MCF 10A (cell line): ENCODE measurements around the gene RLF. TPM values are rescaled to one million over a fixed set of nuclear protein-coding genes. Genes with fewer than 3 reads are reported as not detected.

Experiments used
- BruUV-seq: library from RNA; stranded (reverse); fragments of 400-500 nt; replicated peaks from 2 replicates; lab custom pipeline; 2021; lab: Mats Ljungman, UMichigan
- CTCF ChIA-PET: fragments of 300-600 bp; sonication (Branson Sonifier 250); formaldehyde crosslinking; extraction: SDS; loops from one replicate; lab custom pipeline; 2021; ENCODE audit warnings: antibody characterized with exemption, inconsistent platforms; lab: Yijun Ruan, JAX
- POLR2A ChIA-PET: fragments of 300-600, 350-650 bp; sonication (Branson Sonifier 250); formaldehyde crosslinking; extraction: SDS; loops from one replicate; lab custom pipeline; 2020; ENCODE audit warnings: antibody characterized with exemption, inconsistent platforms; lab: Yijun Ruan, JAX
- DNase-seq: peaks from one replicate; pipeline ENCODE4 v3.0.0-alpha.2; 2018; ENCODE audit not compliant: unreplicated experiment
- H3K27ac Mint-ChIP-seq: one replicate; pipeline ENCODE4 v1.8.0; 2022; ENCODE audit warnings: mild to moderate bottlenecking, low read depth, mixed read lengths; ENCODE audit not compliant: unreplicated experiment
- H3K27me3 Mint-ChIP-seq: one replicate; pipeline ENCODE4 v1.8.0; 2022; ENCODE audit warnings: mixed read lengths; ENCODE audit not compliant: insufficient read depth, unreplicated experiment
- H3K36me3 Mint-ChIP-seq: one replicate; pipeline ENCODE4 v1.8.0; 2022; ENCODE audit warnings: mild to moderate bottlenecking, moderate library complexity, mixed read lengths; ENCODE audit not compliant: insufficient read depth, unreplicated experiment
- H3K4me1 Mint-ChIP-seq: one replicate; pipeline ENCODE4 v1.8.0; 2022; ENCODE audit warnings: mixed read lengths; ENCODE audit not compliant: insufficient read depth, unreplicated experiment
- H3K4me3 Mint-ChIP-seq: one replicate; pipeline ENCODE4 v1.8.0; 2022; ENCODE audit warnings: mild to moderate bottlenecking, moderate library complexity, mixed read lengths; ENCODE audit not compliant: unreplicated experiment
- H3K9me3 Mint-ChIP-seq: one replicate; pipeline ENCODE4 v1.8.0; 2022; ENCODE audit warnings: mixed read lengths; ENCODE audit not compliant: unreplicated experiment
- intact Hi-C: fragments of 100-400 bp; cut with micrococcal nuclease; formaldehyde crosslinking; loops from 2 replicates; pipeline ENCODE4 v1.14.1; 2022
- total RNA-seq: library from RNA; stranded (reverse); gene quantifications from 2 replicates; pipeline ENCODE4 v1.2.3, GENCODE V29; 2022
- TF ChIP-seq, protein P1 (sequence below): fragments of 200-600 bp; IDR thresholded peaks from one replicate; pipeline ENCODE4 v1.8.0; 2022; ENCODE audit warnings: antibody characterized with exemption, mild to moderate bottlenecking; ENCODE audit not compliant: unreplicated experiment

Gene RLF
- total RNA-seq, 1 experiment from 2014 or later = 8.8 TPM

DNA sequence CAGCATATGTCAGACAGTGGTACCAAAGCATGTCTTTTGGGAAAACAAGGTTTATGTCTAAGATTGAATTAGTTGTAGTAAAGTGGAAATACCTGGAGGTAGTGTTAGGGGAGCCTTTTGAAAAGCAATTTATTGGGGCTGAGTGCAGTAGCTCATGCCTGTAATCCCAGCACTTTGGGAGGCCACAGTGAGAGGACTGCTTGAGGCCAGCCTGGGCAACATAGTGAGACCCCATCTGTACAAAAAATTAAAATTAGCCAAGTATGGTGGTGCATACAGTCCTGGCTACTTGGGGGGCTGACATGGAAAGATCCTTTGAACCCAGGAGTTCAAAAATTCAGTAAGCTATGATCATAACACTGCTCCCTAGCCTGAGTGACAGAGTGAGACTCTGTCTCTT lies 104.1 kb downstream of the RLF start:
- Mint-ChIP-seq H3K27ac (no peak overlapping the region), H3K4me3 (no peak overlapping the region), H3K27me3 (no peaks in the 10 kb centered on the region), H3K9me3 (no peaks in the 10 kb centered on the region), H3K36me3 (peaks cover 80% of the 10 kb centered on the region), H3K4me1 (peaks cover 18% of the 10 kb centered on the region)
- intact Hi-C loops = no loop called here
- TF ChIP-seq, protein P1, sequence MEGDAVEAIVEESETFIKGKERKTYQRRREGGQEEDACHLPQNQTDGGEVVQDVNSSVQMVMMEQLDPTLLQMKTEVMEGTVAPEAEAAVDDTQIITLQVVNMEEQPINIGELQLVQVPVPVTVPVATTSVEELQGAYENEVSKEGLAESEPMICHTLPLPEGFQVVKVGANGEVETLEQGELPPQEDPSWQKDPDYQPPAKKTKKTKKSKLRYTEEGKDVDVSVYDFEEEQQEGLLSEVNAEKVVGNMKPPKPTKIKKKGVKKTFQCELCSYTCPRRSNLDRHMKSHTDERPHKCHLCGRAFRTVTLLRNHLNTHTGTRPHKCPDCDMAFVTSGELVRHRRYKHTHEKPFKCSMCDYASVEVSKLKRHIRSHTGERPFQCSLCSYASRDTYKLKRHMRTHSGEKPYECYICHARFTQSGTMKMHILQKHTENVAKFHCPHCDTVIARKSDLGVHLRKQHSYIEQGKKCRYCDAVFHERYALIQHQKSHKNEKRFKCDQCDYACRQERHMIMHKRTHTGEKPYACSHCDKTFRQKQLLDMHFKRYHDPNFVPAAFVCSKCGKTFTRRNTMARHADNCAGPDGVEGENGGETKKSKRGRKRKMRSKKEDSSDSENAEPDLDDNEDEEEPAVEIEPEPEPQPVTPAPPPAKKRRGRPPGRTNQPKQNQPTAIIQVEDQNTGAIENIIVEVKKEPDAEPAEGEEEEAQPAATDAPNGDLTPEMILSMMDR = no peak
- DNase-seq = no peak
- CTCF ChIA-PET = interaction anchor here (1.5 to 3.1 kb wide), 2 partner anchors 113 to 139 kb away, joined by 3 to 14 read pairs; no protein-coding TSS in a partner anchor
- BruUV-seq = no TSS peak
- POLR2A ChIA-PET = no interaction called here

DNA sequence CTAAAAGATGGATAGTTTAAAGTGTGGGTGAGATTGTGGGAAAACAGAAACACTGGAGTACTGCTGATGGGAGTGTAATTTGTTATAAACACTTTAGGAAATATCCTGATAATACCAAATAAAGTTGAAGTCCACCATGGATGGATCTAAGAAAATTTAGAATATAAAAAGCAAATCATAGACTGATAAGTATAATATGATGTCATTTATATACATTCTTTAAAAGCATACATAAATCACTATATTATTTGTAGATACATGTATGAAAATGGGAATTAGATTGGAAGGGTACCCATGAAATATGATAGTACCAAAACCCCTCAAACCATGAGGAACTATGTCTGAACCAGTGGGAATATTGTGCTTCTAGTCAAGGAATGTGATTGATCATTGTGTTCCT lies 104.7 kb downstream of the RLF start:
- POLR2A ChIA-PET = interaction anchor here (1.1 kb wide), 1 partner anchor 8 kb away, joined by 7 read pairs; the partner anchor contains the start of gene ZMPSTE24
- DNase-seq = no peak
- Mint-ChIP-seq H3K4me3 (no peak overlapping the region), H3K9me3 (no peaks in the 10 kb centered on the region), H3K4me1 (peaks cover 18% of the 10 kb centered on the region), H3K27me3 (no peaks in the 10 kb centered on the region), H3K36me3 (peaks cover 82% of the 10 kb centered on the region), H3K27ac (no peak overlapping the region)
- BruUV-seq = no TSS peak
- CTCF ChIA-PET = interaction anchor here (1.5 to 3.1 kb wide), 2 partner anchors 113 to 138 kb away, joined by 3 to 14 read pairs; no protein-coding TSS in a partner anchor
- intact Hi-C loops = no loop called here
- TF ChIP-seq, protein P1 = no peak

DNA sequence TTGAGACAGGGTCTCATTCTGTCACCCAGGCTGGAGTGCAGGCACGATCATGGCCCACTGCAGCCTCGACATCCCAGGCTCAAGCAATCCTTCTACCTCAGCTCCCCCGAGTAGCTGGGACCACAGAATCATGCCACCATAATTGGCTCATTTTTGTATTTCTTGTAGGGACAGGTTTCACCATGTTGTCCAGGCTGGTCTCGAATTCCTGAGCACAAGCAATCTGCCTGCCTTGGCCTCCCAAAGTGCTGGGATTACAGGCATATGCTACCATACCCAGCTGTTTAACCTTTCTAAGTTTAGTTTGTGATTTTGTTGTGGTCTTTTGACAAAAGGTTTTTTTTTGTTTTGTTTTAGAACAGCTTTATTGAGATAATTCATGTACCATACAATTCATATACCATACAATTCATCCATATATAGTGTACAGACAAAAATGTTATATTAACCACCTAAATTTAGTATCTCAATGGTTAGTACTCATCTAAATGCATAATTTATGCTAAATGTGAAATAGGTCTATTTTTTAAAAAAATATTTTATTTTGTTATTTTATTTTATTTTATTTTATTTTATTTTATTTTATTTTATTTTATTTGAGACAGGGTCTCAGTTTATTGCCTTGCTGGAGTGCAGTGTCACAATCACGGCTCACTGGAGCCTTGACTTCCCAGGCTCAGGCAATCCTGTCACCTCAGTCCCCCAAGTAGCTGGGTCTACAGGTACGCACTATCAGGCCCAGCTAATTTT lies 105.8 kb downstream of the RLF start:
- intact Hi-C loops = no loop called here
- H3K36me3 Mint-ChIP-seq = peaks cover 79% of the 10 kb centered on the region

More for the DNA sequence above, 105.8 kb downstream of the RLF start:
- H3K4me1 Mint-ChIP-seq = peaks cover 18% of the 10 kb centered on the region
- H3K27me3 Mint-ChIP-seq = no peaks in the 10 kb centered on the region
- no peak overlapping the region for H3K4me3 Mint-ChIP-seq
- ChIA-PET CTCF (interaction anchor here (1.0 to 3.1 kb wide), 3 partner anchors 71 to 137 kb away, joined by 3 to 14 read pairs (median 3); no protein-coding TSS in a partner anchor), POLR2A (interaction anchor here (0.9 to 1.5 kb wide), 7 partner anchors 9 to 333 kb away, joined by 3 to 25 read pairs (median 4); partner anchors contain the start of genes SMAP2 and ZMPSTE24)
- DNase-seq = no peak
- peak overlapping the region; percentile 27 for H3K27ac Mint-ChIP-seq
- no TSS peak for BruUV-seq
- TF ChIP-seq, protein P1 = no peak
- H3K9me3 Mint-ChIP-seq = no peaks in the 10 kb centered on the region
